K562 (cell line): Measurements from ENCODE around the gene STMND1. TPM values are rescaled to one million over a fixed set of nuclear protein-coding genes. Genes with fewer than 3 reads are reported as not detected.

ENCODE experiments used
- ATAC-seq: fragments of 200-7000 bp; cut with Tn5 transposase; 3 replicates; pipeline ENCODE4 v1.9.1; 2020; ENCODE audit warnings: moderate library complexity
- BruUV-seq: library from RNA; stranded (reverse); fragments of 400-500 nt; replicated peaks from 2 replicates; lab custom pipeline; 2021; lab: Mats Ljungman, UMichigan
- CTCF ChIA-PET: fragments of 300-600 bp; formaldehyde crosslinking; extraction: SDS; loops from one replicate; lab custom pipeline; 2021; ENCODE audit warnings: low intra/inter-chr PET ratio; lab: Yijun Ruan, JAX
- POLR2A ChIA-PET: fragments of 300-600, 350-650 bp; sonication (Branson Sonifier 250); formaldehyde crosslinking; extraction: SDS; loops from one replicate; lab custom pipeline; 2021; ENCODE audit warnings: antibody characterized with exemption, inconsistent platforms; lab: Yijun Ruan, JAX
- DNase-seq, 4 experiments: peaks; one replicate each; pipeline versions ENCODE4 v3.0.0 to v3.0.0-alpha.2; 2011 to 2018; ENCODE audit warnings: low spot score in 3 of 4, mixed read lengths in 3 of 4; ENCODE audit errors: extremely low read depth in 1 of 4
- FAIRE-seq: peaks from 2 replicates; lab custom pipeline; 2011; peaks lifted over from hg19 to GRCh38; lab: Jason Lieb, UNC
- H2AFZ ChIP-seq: 2 replicates; pipeline ENCODE4 v1.6.0; 2011; ENCODE audit warnings: low read depth, low read length, control low read depth, inconsistent platforms
- H3K27ac ChIP-seq: fragments of 200-600 bp; 3 replicates; pipeline ENCODE4 v1.8.0; 2011; ENCODE audit warnings: low read depth, mild to moderate bottlenecking, control low read depth, inconsistent platforms, low read length, moderate library complexity, mixed read lengths; ENCODE audit errors: extremely low read depth
- H3K27me3 ChIP-seq, 2 experiments: fragments of 300-600 bp in 1 of 2; 2 replicates in 1 of 2; 3 replicates in 1 of 2; pipeline versions ENCODE4 v1.6.0 to v1.8.0; 2011; ENCODE audit warnings: inconsistent platforms in 2 of 2, low read length in 2 of 2, mild to moderate bottlenecking in 1 of 2, mixed read lengths in 1 of 2, moderate library complexity in 1 of 2; ENCODE audit not compliant: control insufficient read depth in 2 of 2, insufficient read depth in 2 of 2
- H3K36me3 ChIP-seq: fragments of 300-600 bp; 3 replicates; pipeline ENCODE4 v1.8.0; 2011; ENCODE audit warnings: mild to moderate bottlenecking, low read length, inconsistent platforms; ENCODE audit not compliant: control insufficient read depth, insufficient read depth
- H3K4me1 ChIP-seq, 2 experiments: fragments of 200-600 bp in 1 of 2; replicated peaks in 1 of 2; 2 replicates in 1 of 2; 3 replicates in 1 of 2; pipeline versions ENCODE4 v1.5.1 to v1.8.0; 2011; ENCODE audit warnings: inconsistent platforms in 2 of 2, low read length in 2 of 2, mild to moderate bottlenecking in 1 of 2, mixed read lengths in 1 of 2, moderate library complexity in 1 of 2; ENCODE audit not compliant: control insufficient read depth in 2 of 2, insufficient read depth in 2 of 2
- H3K4me2 ChIP-seq: 2 replicates; pipeline ENCODE4 v1.6.1; 2011; ENCODE audit warnings: low read length, control low read depth, inconsistent platforms, mixed read lengths; ENCODE audit not compliant: insufficient read depth
- H3K4me3 ChIP-seq: fragments of 200-600 bp; sonication (generic), shearing (Covaris generic); 2 replicates; pipeline ENCODE4 v1.5.1; 2016; ENCODE audit warnings: control low read depth, inconsistent platforms
- H3K79me2 ChIP-seq: fragments of 200-600 bp; 3 replicates; pipeline ENCODE4 v1.8.0; 2011; ENCODE audit warnings: low read length, inconsistent platforms; ENCODE audit not compliant: control insufficient read depth, insufficient read depth
- H3K9ac ChIP-seq, 2 experiments: 2 replicates each; pipeline versions ENCODE4 v1.6.0 to v1.6.1; 2011; ENCODE audit warnings: low read depth in 2 of 2, low read length in 2 of 2, control low read depth in 1 of 2, inconsistent platforms in 1 of 2, mild to moderate bottlenecking in 1 of 2, mixed read lengths in 1 of 2; ENCODE audit not compliant: insufficient read depth in 1 of 2
- H3K9me1 ChIP-seq: one replicate; pipeline ENCODE4 v1.6.0; 2011; ENCODE audit warnings: inconsistent platforms, mild to moderate bottlenecking, low read length, moderate library complexity; ENCODE audit not compliant: control insufficient read depth, insufficient read depth
- H3K9me3 ChIP-seq: replicated peaks from 2 replicates; pipeline ENCODE4 v1.5.1; 2011; ENCODE audit warnings: low read depth, low read length, inconsistent platforms; ENCODE audit not compliant: control insufficient read depth, insufficient read depth
- H4K20me1 ChIP-seq: replicated peaks from 2 replicates; pipeline ENCODE4 v1.6.1; 2011; ENCODE audit warnings: low read length, inconsistent platforms, mixed read lengths; ENCODE audit not compliant: control insufficient read depth, insufficient read depth
- ELF1 ChIP-seq: fragments of 200-800 bp; sonication (Bioruptor generic); IDR thresholded peaks from 2 replicates; pipeline ENCODE4 v1.6.1; 2016; ENCODE audit warnings: missing genetic modification characterization, missing compliant biosample characterization
- ZNF224 ChIP-seq: sonication (generic); formaldehyde crosslinking; IDR thresholded peaks from 2 replicates; pipeline ENCODE4 v1.8.0; 2022; ENCODE audit warnings: mild to moderate bottlenecking, missing genetic modification reagents
- WGBS: fragments of 100-300 bp; shearing (Covaris generic); methylation state at CpG from one replicate; pipeline ENCODE4 v1.1.6; 2016; ENCODE audit warnings: low coverage, mixed read lengths; ENCODE audit not compliant: insufficient coverage; ENCODE audit errors: missing lambda C conversion rate; 5-methylcytosine and 5-hydroxymethylcytosine counted together
- in situ Hi-C: fragments of 300-500 bp; cut with MboI; formaldehyde crosslinking; loops from 4 replicates; pipeline ENCODE4 v1.15.0; 2018; ENCODE audit warnings: inconsistent platforms, mixed read lengths
- intact Hi-C: fragments of 100-400 bp; cut with micrococcal nuclease; formaldehyde crosslinking; loops from 2 replicates; pipeline ENCODE4 v1.14.2; 2022
- polyA plus RNA-seq, 8 experiments: library from polyadenylated mRNA; depleted of rRNA in 4 of 8; stranded (reverse) in 5 of 8; unstranded in 3 of 8; fragments of >200 nt; fragmentation: Nextera tagmentation in 2 of 8; fragmentation: Illumina TruSeq in 1 of 8; extraction: Ambion mirVana in 2 of 8; extraction: Trizol in 1 of 8; gene quantifications; 2 replicates each; pipeline versions ENCODE4 v1.2.1 to v1.2.3, GENCODE V29; 2011 to 2014; ENCODE audit warnings: inconsistent platforms in 1 of 8, missing spikeins in 1 of 8
- total RNA-seq, 7 experiments: library from RNA; depleted of rRNA in 6 of 7; stranded (reverse); fragments of >200 nt in 6 of 7; fragmentation: Illumina TruSeq in 2 of 7; extraction: Trizol in 2 of 7; gene quantifications; 2 replicates each; pipeline versions ENCODE4 v1.2.1 to v1.2.3, GENCODE V29; 2011 to 2021; ENCODE audit warnings: low replicate concordance in 1 of 7

The STMND1 gene
- total and polyA plus RNA-seq, 9 of the 15 experiments (the other 6 are each of a cell fraction or from before 2014, with no cell fraction given) = not detected

GRCh38 chr6:17161076-17161475, 59.2 kb downstream of the STMND1 start (continued):
- TF ChIP-seq ZNF224 (CRISPR knock-in tag) = no peak
- TF ChIP-seq, all 486 proteins: peak for 0

DNA sequence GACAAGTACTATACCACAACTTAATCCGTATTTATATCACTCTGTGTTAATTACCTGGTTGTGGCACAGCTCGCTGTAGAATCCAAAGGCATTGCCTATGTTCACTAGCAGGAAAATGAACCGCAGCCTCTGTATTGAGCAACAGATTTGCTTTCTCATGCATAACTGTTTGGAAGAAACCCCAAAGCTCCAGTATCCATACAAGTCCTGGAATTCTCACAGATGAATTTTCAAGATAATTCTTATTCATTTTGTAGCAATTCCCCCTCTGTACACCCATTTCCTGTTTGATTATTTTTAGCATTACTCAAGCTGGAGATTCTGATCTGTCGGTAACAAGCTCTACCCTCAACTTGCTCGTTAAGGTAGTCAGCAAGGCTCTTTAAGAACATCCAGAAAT, 63.5 kb downstream of the STMND1 start:
- H3K79me2 ChIP-seq = no peaks in the 10 kb centered on the region
- WGBS = 3% methylated on average over 5 of the region's 5 CpGs
- no peak overlapping the region for H2AFZ ChIP-seq
- no peaks in the 10 kb centered on the region for H4K20me1 ChIP-seq
- H3K27me3 ChIP-seq = peaks cover 0 to 4% of the 10 kb centered on the region in 2 experiments; a peak in 1 of 5 replicates
- H3K9ac ChIP-seq = no peak overlapping the region
- no peak overlapping the region for H3K4me3 ChIP-seq
- DNase-seq = no peak
- POLR2A ChIA-PET = interaction anchor here (0.9 kb wide), 1 partner anchor 25 kb away, joined by 3 read pairs; no protein-coding TSS in a partner anchor
- CTCF ChIA-PET = no interaction called here
- H3K27ac ChIP-seq = no peak overlapping the region
- H3K4me2 ChIP-seq = no peak overlapping the region
- H3K36me3 ChIP-seq = no peaks in the 10 kb centered on the region
- ATAC-seq = no peak
- H3K9me1 ChIP-seq = no peaks in the 10 kb centered on the region
- in situ Hi-C loops = loop anchor here (25.0 kb wide), 1 partner anchor 1147 kb away; no protein-coding TSS in a partner anchor
- no peak for FAIRE-seq
- intact Hi-C loops = no loop called here
- H3K9me3 ChIP-seq = no peaks in the 10 kb centered on the region
- H3K4me1 ChIP-seq = no peaks in the 10 kb centered on the region
- BruUV-seq = no TSS peak
- no peak for TF ChIP-seq ELF1 (tag)
- TF ChIP-seq, all 486 proteins: peak for 0
